ENCODE measurements around the gene KCP.

GRCh38 chr7:128855559-128855958 lies 55.0 kb downstream of the KCP start:
- TF ChIP-seq CTCF (IDR thresholded peaks at IDR 0.05) (no peak), POLR2A (IDR thresholded peaks at IDR 0.05) (no peak)
